Kidney (tissue), 14 donors: ENCODE results near the gene LTBP1. TPM values are rescaled to one million over a fixed set of nuclear protein-coding genes. Genes with fewer than 3 reads are reported as not detected.

Source experiments
- DNase-seq, 5 donors: peaks; one replicate each; pipeline ENCODE4 v3.0.0-alpha.2; 2013 to 2020
- FAIRE-seq: peaks from 2 replicates; lab custom pipeline; 2012; peaks lifted over from hg19 to GRCh38; lab: Jason Lieb, UNC
- H3K27ac ChIP-seq, 2 donors: one replicate each; pipeline ENCODE4 v1.7.0; 2013; ENCODE audit warnings: low read depth in 2 of 2, low read length in 2 of 2, inconsistent platforms in 1 of 2
- H3K27me3 ChIP-seq: one replicate; pipeline ENCODE4 v1.7.1; 2013; ENCODE audit warnings: low read length, inconsistent platforms; ENCODE audit not compliant: control insufficient read depth, insufficient read depth
- H3K36me3 ChIP-seq, 3 donors: one replicate each; pipeline versions ENCODE4 v1.7.0 to v1.7.1; 2013; ENCODE audit warnings: low read length in 3 of 3, control low read depth in 1 of 3, inconsistent platforms in 1 of 3; ENCODE audit not compliant: insufficient read depth in 3 of 3, control insufficient read depth in 2 of 3
- H3K4me1 ChIP-seq, 3 donors: one replicate each; pipeline versions ENCODE4 v1.7.0 to v1.7.1; 2013; ENCODE audit warnings: low read length in 3 of 3, inconsistent platforms in 1 of 3, low read depth in 1 of 3; ENCODE audit not compliant: control insufficient read depth in 2 of 3, insufficient read depth in 2 of 3
- H3K4me3 ChIP-seq, 3 donors: one replicate each; pipeline versions ENCODE4 v1.7.0 to v1.8.1; 2013; ENCODE audit warnings: low read length in 3 of 3, control low read depth in 1 of 3, inconsistent platforms in 1 of 3
- H3K9ac ChIP-seq, 3 donors: one replicate each; pipeline versions ENCODE4 v1.7.0 to v1.7.1; 2013; ENCODE audit warnings: low read length in 3 of 3, control low read depth in 1 of 3, inconsistent platforms in 1 of 3
- H3K9me3 ChIP-seq, 3 donors: one replicate each; pipeline versions ENCODE4 v1.7.0 to v1.7.1; 2013; ENCODE audit warnings: low read length in 3 of 3, control low read depth in 1 of 3, inconsistent platforms in 1 of 3; ENCODE audit not compliant: control insufficient read depth in 2 of 3, insufficient read depth in 1 of 3
- intact Hi-C: fragments of 100-400 bp; cut with DNase I; formaldehyde crosslinking; loops from one replicate; pipeline ENCODE4 v1.11.1; 2022
- polyA plus RNA-seq: library from polyadenylated mRNA; stranded (reverse); fragments of 350-450 nt; fragmentation: Illumina TruSeq; extraction: RNeasy Lipid Tissue Mini Kit (QIAGEN cat#74804); gene quantifications from one replicate; pipeline ENCODE4 v1.2.3, GENCODE V29; 2014; ENCODE audit warnings: low read depth, low replicate concordance; ENCODE audit not compliant: insufficient read depth
- total RNA-seq: library from RNA; stranded (reverse); fragmentation: NEBNext Ultra II Directional; extraction: Animal tissue kit (Norgen Biotek cat#: 25700); gene quantifications from one replicate; pipeline ENCODE4 v1.2.1, GENCODE V29; 2021
- TF ChIP-seq, protein P1 (sequence below): IDR thresholded peaks from 3 replicates; pipeline ENCODE4 v1.5.1; 2012; ENCODE audit warnings: mild to moderate bottlenecking, moderate library complexity, borderline replicate concordance; ENCODE audit not compliant: insufficient read depth; ENCODE audit errors: extremely low read depth
- donor health status: control.
- donor health status: control.
- donor health status: control.
- donor health status: control.
- donor health status: control.
- donor health status: DM: yes; HTN: yes; CAD: no.
- donor health status: Normal renal cell carcinoma (clear cell type).

The LTBP1 gene
- total and polyA plus RNA-seq, 2 donors from 2014 or later, result 9.3 to 39.8 TPM

DNA sequence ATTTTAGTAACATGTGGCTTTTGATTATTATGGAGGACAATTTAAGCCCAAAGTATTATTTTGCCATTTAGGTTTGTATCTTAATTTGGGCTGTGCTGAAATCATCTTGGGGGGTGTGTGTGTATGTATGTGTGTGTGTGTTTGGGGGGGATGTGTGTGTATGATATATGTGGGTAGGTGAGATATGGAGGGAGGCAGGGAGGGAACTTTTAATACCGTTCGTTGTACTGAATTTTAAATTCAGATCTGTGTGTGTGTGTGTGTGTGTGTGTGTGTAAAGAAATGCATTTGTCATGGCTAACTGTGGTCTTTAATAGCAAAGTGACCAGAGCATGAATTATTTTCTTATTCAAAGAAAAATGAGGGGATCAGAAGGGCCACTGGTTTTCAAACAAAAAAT lies 113.7 kb downstream of the LTBP1 start:
- intact Hi-C loops, result no loop called here
- no peak overlapping the region for H3K4me3 ChIP-seq
- no peak overlapping the region for H3K27ac ChIP-seq
- H3K4me1 ChIP-seq, result no peaks in the 10 kb centered on the region
- DNase-seq (no peak), FAIRE-seq (no peak)
- H3K36me3 ChIP-seq, result no peaks in the 10 kb centered on the region
- H3K9ac ChIP-seq, result no peak overlapping the region
- no peaks in the 10 kb centered on the region for H3K27me3 ChIP-seq
- TF ChIP-seq, protein P1, sequence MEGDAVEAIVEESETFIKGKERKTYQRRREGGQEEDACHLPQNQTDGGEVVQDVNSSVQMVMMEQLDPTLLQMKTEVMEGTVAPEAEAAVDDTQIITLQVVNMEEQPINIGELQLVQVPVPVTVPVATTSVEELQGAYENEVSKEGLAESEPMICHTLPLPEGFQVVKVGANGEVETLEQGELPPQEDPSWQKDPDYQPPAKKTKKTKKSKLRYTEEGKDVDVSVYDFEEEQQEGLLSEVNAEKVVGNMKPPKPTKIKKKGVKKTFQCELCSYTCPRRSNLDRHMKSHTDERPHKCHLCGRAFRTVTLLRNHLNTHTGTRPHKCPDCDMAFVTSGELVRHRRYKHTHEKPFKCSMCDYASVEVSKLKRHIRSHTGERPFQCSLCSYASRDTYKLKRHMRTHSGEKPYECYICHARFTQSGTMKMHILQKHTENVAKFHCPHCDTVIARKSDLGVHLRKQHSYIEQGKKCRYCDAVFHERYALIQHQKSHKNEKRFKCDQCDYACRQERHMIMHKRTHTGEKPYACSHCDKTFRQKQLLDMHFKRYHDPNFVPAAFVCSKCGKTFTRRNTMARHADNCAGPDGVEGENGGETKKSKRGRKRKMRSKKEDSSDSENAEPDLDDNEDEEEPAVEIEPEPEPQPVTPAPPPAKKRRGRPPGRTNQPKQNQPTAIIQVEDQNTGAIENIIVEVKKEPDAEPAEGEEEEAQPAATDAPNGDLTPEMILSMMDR, result no peak
- no peaks in the 10 kb centered on the region for H3K9me3 ChIP-seq

DNA sequence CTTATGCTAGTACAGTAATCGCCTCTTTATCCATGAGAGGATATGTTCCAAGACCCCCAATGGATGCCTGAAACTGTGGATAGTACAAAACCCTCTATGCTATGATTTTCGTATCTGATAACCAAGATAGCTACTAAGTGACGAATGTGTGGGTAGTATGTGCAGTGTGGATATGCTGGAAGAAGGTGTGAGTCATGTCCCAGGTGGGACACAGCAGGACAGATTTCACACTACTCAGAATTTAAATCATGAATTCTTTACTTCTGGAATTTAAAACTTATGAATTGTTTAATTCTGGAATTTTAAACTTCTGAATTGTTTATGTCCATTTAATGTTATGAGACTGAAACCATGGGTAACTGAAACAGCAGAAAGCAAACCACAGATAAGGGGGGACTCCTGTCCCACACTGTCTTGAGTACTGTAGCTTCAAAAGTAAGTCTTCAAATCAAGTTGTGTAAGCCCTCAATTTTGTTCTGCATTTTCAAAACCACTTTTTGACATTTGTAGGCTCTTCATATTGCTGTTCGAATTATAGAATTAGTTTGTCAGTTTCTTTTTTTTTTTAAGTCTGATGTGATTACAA lies 116.0 kb downstream of the LTBP1 start:
- DNase-seq (no peak), FAIRE-seq (no peak)
- no peaks in the 10 kb centered on the region for H3K27me3 ChIP-seq
- H3K9me3 ChIP-seq, result no peaks in the 10 kb centered on the region
- no peaks in the 10 kb centered on the region for H3K36me3 ChIP-seq
- H3K27ac ChIP-seq, result no peak overlapping the region
- TF ChIP-seq, protein P1, result no peak
- H3K4me1 ChIP-seq, result no peaks in the 10 kb centered on the region
- no peak overlapping the region for H3K4me3 ChIP-seq
- no peak overlapping the region for H3K9ac ChIP-seq
- intact Hi-C loops, result no loop called here

DNA sequence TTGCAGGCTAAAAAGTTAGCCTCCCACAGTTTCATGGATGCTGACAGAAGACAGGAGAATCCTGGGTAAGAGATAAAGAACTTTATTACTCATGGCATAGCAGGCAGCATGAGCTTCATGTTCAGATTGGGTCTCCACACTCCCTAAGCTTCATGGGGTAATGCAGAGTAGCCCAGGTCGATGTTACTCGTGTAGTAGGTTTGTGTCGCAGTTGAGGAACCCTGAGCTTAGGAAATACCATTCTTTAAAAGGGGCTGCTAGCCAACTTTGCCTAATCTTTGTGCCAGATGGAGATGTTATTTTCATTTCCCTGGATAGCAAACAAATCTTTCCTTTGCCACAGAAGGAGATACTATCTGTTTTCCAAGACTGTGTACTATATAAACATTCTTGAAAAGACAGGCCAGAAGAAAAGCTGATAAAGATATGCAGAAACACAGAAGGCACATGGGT lies 117.6 kb downstream of the LTBP1 start:
- no peaks in the 10 kb centered on the region for H3K4me1 ChIP-seq
- TF ChIP-seq, protein P1, result no peak
- no peak overlapping the region for H3K9ac ChIP-seq
- no peak overlapping the region for H3K4me3 ChIP-seq
- H3K27ac ChIP-seq, result no peak overlapping the region
- intact Hi-C loops, result no loop called here
- no peaks in the 10 kb centered on the region for H3K9me3 ChIP-seq
- no peaks in the 10 kb centered on the region for H3K27me3 ChIP-seq
- no peaks in the 10 kb centered on the region for H3K36me3 ChIP-seq
- DNase-seq (no peak), FAIRE-seq (no peak)

DNA sequence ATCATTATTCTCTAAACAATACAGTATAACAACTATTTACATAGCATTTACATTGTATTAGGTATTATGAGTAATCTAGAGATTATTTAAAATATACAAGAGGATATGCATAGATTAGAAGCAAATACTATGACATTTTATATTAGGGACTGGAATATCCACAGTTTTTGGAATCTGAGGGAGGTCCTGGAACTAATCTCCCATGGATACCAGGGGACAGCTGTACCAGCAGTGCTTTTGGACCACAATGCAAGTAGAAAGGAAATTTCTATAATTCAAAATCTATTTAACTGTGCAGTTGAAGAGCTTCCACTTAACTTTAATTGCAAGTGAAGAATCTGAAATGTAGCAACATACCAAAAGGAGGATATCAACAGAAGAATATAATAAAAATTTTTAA lies 120.8 kb downstream of the LTBP1 start:
- Histone ChIP-seq H3K9ac (no peak overlapping the region), H3K36me3 (no peaks in the 10 kb centered on the region), H3K27ac (no peak overlapping the region), H3K27me3 (no peaks in the 10 kb centered on the region), H3K4me3 (no peak overlapping the region), H3K4me1 (no peaks in the 10 kb centered on the region), H3K9me3 (no peaks in the 10 kb centered on the region)
- no peak for DNase-seq
- FAIRE-seq, result no peak
- intact Hi-C loops, result no loop called here
- TF ChIP-seq, protein P1, result no peak
